Measurements from ENCODE around the gene HCRTR1. TPM values are rescaled to one million over a fixed set of nuclear protein-coding genes. Genes with fewer than 3 reads are reported as not detected.
A peak's percentile ranks its signal among the peaks of the same experiment; 100 is the strongest.

HCRTR1 gene
- total RNA-seq, result not detected
- long read RNA-seq, donor 1, partial matches to known transcripts, result 0 of 2 reads
- long read RNA-seq, donor 1, other reads (novel, unspliced or antisense), result 2 of 2 reads
- long read RNA-seq, donor 2, result 0 reads

GRCh38 chr1:31617218-31617915 lies at the start of gene HCRTR1:
Gene HCRTR1 (plus strand): TSS chr1:31617689. CDS start chr1:31619193, 1,504 bp downstream.
- Histone ChIP-seq H3K36me3 (ENCODE audit: low read depth) (no peaks in the 10 kb centered on the region), H3K4me1 (ENCODE audit: low read depth) (peaks cover 6% of the 10 kb centered on the region), H3K9me3 (no peaks in the 10 kb centered on the region), H3K4me3 (no peak within 1 kb of the TSS)
- DNase-seq (no peak), ATAC-seq (peak; percentile 8)
- intact Hi-C loops (cut with DNase I, micrococcal nuclease), result no loop called here
- no peak for TF ChIP-seq CTCF (IDR thresholded peaks at IDR 0.05)

GRCh38 chr1:31567956-31568570 lies 49.4 kb upstream of the HCRTR1 start:
- ATAC-seq, result no peak
- no peak for TF ChIP-seq CTCF (IDR thresholded peaks at IDR 0.05)
- Histone ChIP-seq H3K9me3 (no peaks in the 10 kb centered on the region), H3K4me3 (no peak overlapping the region), H3K4me1 (ENCODE audit: low read depth) (peaks cover 12% of the 10 kb centered on the region), H3K36me3 (ENCODE audit: low read depth) (no peaks in the 10 kb centered on the region)
- intact Hi-C loops (cut with DNase I, micrococcal nuclease), result no loop called here
- peak in 1 of 3 donors; percentile 1 for DNase-seq

GRCh38 chr1:31568895-31569595 lies 48.4 kb upstream of the HCRTR1 start:
- peak in 2 of 3 donors; percentile 2 to 17 for DNase-seq
- peaks cover 7% of the 10 kb centered on the region for H3K4me1 ChIP-seq (ENCODE audit: low read depth)
- TF ChIP-seq CTCF (IDR thresholded peaks at IDR 0.05), result no peak
- no peaks in the 10 kb centered on the region for H3K36me3 ChIP-seq (ENCODE audit: low read depth)
- H3K9me3 ChIP-seq, result no peaks in the 10 kb centered on the region
- no peak overlapping the region for H3K4me3 ChIP-seq
- intact Hi-C loops (cut with DNase I, micrococcal nuclease), result no loop called here
- no peak for ATAC-seq

GRCh38 chr1:31569596-31570173 lies 47.8 kb upstream of the HCRTR1 start:
- intact Hi-C loops (cut with DNase I, micrococcal nuclease), result no loop called here
- ATAC-seq (no peak), DNase-seq (peak in 1 of 3 donors; percentile 0)
- Histone ChIP-seq H3K4me3 (no peak overlapping the region), H3K9me3 (no peaks in the 10 kb centered on the region), H3K36me3 (ENCODE audit: low read depth) (no peaks in the 10 kb centered on the region), H3K4me1 (ENCODE audit: low read depth) (peaks cover 4% of the 10 kb centered on the region)
- no peak for TF ChIP-seq CTCF (IDR thresholded peaks at IDR 0.05)

- intact Hi-C loops (cut with DNase I, micrococcal nuclease), result no loop called here
- ATAC-seq, result no peak
- peaks cover 9% of the 10 kb centered on the region for H3K4me1 ChIP-seq (ENCODE audit: low read depth)
- no peak for DNase-seq
- no peaks in the 10 kb centered on the region for H3K36me3 ChIP-seq (ENCODE audit: low read depth)
- no peaks in the 10 kb centered on the region for H3K9me3 ChIP-seq
- TF ChIP-seq CTCF (IDR thresholded peaks at IDR 0.05), result no peak
- H3K4me3 ChIP-seq, result no peak overlapping the region
Measured at GRCh38 chr1:31570228-31570627, 47.3 kb upstream of the HCRTR1 start.
